Stimulated activated CD4-positive, alpha-beta T cell treated with anti-CD3 and anti-CD28 coated beads, Interleukin-15, amount 100 ng/mL, for 48 hours (primary cell): Measurements from ENCODE around the gene B4GALT1.
"Not testable (repeated sequence)": the region's sequence is repeated elsewhere in the genome, so short reads cannot be mapped to it uniquely, and the experiment has no call there.

Source experiments
- DNase-seq, 2 donors: peaks; one replicate each; pipeline ENCODE4 v3.0.0-alpha.2; 2020; ENCODE audit warnings: low read depth in 2 of 2

B4GALT1 gene

GRCh38 chr9:33185406-33185805 lies 18.3 kb upstream of the B4GALT1 start:
- no peak for DNase-seq

DNA sequence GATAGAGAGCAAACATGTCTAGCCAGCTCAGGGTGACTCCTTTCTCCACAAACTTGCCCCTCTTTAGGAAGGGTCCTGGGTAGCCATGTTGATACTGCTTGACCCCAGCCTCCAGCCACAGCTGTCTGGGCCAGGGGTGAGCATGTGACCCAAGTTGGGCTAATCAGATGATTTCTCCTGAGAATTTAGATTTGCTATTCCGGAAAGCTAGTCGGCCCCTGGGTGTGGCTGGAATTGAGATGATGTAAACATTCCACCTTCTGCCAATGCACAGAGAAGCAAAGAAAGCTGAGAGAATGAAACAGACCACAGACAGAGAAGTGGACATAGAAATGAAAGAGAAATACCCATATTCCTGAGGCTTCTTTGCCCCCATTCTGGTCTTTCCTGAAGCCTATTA lies 17.8 kb upstream of the B4GALT1 start:
- DNase-seq: no peak

DNA sequence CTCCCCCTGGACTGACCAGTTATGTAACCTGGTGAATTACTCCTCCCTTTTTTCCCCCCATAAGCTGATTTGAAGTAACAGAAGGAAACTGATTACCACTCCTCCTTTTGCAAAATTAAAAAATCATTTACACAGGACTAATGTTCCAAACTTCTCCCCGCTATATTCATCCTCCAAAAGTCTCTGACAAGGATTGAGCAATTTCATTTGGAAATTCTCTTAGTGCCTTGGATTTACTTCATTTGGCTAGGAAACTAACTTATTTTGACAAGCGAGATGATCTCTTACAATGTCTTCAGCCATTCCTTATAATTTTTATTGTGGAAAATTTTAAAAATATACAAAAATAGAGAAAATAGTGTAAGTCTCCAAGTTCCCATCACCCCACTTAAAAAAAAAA lies 15.4 kb upstream of the B4GALT1 start:
- no peak for DNase-seq

- DNase-seq: no peak
Observed at GRCh38 chr9:33180526-33181184, 13.5 kb upstream of the B4GALT1 start.

DNA sequence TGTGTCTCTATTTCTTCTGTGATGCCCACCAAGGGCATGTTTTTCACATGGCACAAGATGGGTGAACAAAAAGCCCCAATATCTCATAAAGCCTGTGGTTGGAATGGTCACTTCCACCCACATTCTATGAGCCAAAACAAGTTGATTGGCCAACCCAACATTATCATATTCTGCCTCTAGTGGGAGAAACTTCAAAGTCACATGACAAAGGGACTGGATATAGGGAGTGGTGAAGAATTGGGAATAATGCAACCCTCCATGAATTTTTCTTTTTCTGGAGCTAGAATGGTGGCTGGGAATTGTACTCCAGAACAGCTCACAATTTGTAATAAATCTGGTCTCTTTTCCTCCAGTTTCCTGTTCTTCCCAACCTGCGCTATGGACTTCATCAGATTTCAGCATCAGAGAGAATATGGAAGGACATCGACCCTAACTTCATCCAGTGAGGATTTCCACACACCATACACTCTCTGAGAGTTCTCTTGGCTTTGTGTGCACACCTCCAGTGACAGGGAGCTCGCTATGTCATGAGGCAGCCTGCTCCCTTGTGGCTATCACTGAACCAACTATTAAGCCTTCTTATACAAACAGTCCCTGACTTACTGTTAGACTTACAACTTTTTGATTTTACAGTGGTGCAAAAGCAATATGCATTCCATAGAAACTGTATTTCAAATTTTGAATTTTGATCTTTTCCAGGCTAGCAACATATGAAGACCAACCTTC lies 12.0 kb upstream of the B4GALT1 start:
- no peak for DNase-seq

DNA sequence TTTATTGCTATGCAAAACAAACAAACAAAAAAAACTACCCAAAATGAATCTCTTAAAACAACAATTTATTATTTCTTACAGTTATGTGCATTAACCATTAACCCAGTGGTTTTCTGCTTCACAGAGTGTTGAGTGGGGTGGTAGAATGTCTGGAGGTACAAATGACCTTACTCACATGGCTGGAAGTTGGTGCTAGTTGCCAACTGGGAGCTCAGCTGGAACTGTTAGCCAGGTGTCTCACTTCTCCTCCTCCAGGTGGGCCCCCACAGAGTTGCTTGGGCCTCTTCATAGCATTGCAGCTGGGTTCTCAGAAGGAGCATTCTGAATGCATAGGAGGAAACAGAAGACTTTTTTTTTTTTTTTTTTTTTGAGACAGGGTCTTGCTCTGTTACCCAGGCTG lies 10.5 kb upstream of the B4GALT1 start:
- DNase-seq: no peak

DNA sequence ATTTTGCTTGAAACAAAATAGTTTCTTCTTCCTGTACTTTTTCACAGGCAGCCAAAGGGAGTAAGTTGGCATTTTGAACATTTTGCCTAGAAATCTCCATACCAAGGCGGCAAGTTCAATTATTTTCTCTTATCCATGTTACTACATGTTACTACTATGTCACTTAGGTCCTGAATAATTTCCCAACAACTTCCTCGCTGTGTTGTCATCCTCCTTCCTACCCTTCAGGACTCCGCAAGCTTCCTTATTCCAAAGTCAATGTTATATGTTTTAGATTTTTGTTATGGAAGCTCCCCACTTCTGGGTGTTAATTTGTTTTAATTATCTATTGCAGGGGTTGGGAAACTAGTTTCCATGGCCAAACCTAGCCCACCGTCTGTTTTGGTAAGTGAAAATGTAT lies 9.9 kb upstream of the B4GALT1 start:
- DNase-seq: no peak

GRCh38 chr9:33175649-33176325 lies 8.7 kb upstream of the B4GALT1 start:
- no peak for DNase-seq

DNA sequence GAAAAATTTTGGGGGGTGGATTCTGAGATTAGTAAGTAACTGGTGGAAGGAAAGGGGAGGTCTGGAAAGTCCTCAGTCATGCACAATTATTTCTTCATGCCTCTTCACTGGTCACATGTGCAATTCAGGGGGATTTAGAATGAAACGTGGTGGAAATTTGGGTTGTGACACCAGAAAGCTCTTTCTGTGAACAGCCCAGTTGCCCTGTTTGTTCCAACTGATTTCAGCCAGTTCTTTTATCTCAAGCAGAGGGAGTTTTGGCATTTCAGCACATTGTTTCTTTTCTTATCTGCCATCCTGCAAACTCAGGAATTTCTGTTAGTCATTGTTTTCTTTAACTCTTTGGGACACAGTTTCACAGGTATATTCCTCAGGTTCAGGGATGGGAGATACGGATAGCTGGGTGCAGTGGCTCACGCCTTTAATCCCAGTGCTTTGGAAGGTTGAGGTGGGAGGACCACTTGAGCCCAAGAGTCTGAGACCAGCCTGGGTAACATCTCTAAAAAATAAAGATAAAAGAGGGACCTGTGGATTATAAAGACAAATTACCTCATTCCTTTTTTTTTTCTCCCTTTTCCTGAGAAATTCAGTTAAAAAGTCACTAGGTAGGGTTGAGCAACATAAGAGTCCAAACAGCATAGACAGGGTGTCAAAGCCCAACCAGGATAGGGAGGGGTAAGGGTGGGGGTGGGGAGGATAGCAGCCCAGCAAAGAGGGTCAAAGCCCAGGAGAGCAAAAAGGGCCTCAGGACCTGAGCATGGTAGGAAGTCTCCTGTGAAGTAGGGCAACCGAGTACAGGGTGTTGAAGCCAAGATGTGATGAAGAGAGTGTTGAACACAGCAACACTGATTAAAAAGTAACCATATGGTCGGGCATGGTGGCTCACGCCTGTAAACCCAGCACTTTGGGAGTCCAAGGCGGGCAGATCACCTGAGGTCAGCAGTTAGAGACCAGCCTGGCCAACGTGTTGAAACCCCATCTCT lies 5.4 kb upstream of the B4GALT1 start:
- no peak for DNase-seq

- DNase-seq: no peak
Observed at GRCh38 chr9:33170464-33171415, 3.6 kb upstream of the B4GALT1 start.

- no peak for DNase-seq
Observed at GRCh38 chr9:33168941-33169544, 1.9 kb upstream of the B4GALT1 start.

- no peak for DNase-seq
Observed at GRCh38 chr9:33167972-33168461, 881 bp upstream of the B4GALT1 start.

DNA sequence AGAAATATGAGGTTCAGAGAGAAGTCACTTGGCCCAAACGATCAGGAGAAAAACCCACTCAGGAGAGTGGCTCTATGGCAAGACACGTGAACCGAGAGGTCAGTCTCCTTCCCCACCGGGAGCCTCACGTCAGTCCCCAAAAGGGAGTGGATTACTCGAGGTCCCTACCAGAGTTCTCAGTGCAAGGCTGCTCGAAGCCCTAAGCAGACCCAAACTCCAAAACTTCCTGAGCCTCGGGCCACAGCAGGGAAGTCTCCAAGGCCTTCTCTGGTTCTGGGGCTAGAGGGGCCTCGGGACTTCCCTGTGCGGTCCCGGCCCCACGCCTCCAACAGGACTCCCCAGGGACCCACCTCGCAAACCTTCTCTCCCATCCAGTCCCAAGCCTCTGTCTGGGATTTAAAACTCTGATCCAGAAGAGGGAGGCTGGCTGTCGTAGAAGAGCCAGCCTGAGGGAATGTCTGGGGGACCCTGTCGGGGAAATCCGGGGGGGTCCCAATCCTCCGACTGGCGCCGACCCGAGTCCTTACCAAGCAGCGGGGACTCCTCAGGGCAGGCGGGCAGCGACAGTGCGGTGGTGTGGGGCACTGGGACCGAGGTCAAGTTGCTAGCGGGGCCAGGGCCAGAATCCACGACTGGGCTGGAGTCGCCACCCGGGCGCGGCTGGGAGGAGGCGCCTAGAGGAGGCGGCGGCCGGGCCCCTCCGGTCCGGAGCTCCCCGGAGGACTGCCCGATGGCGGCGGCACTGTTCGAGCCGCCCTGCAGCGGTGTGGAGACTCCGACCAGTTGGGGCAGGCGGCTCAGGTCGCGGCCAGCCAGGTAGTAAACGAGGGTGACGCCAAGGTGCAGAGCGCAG lies 679 bp downstream of the B4GALT1 start:
- no peak for DNase-seq

- DNase-seq: no peak
Observed at GRCh38 chr9:33165263-33166151, 1.6 kb downstream of the B4GALT1 start.

GRCh38 chr9:33164921-33165262 lies 2.2 kb downstream of the B4GALT1 start:
- DNase-seq: not testable (repeated sequence)

- DNase-seq: no peak
Observed at GRCh38 chr9:33164138-33164809, 2.9 kb downstream of the B4GALT1 start.

DNA sequence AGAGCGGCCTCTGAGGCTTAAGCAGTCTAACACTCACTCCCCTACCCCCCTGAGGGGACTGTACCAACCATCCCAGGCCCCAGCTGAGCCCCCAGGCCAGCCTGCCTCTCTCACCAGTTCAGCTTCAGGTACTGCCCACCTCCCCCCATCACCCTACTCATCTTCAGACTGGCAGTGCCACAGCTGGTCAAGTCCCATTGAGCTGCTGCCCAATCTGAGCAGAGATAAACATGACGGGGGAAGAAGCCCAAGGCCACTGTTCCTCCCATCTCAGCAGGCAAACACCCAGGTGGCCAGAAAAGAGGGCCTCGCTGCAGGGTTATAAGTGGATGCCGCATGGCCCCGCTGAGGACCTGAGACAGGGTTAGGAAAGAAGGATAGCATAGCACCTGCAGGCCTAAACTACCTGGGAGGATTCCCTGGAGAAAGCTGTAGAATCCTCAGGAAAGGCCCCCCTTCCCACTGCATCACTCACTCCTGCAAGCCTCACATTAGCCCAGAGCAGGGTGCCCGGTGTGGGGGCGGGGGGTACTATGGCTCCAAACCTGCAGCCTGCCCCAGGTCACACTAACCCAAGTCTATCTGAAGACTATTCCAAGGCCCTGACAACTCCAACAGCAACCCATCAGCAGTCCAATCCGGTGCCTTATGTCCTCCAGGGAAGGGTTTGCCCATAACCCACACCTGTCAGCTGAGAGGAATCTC lies 3.6 kb downstream of the B4GALT1 start:
- no peak for DNase-seq
